Kidney (tissue), 14 donors: ENCODE data around the gene DDX10. TPM values are rescaled to one million over a fixed set of nuclear protein-coding genes. Genes with fewer than 3 reads are reported as not detected.
"Not testable (repeated sequence)": the region's sequence is repeated elsewhere in the genome, so short reads cannot be mapped to it uniquely, and the experiment has no call there.

Experiments
- DNase-seq, 5 donors: peaks; one replicate each; pipeline ENCODE4 v3.0.0-alpha.2; 2013 to 2020
- FAIRE-seq: peaks from 2 replicates; lab custom pipeline; 2012; peaks lifted over from hg19 to GRCh38; lab: Jason Lieb, UNC
- H3K27ac ChIP-seq, 2 donors: one replicate each; pipeline ENCODE4 v1.7.0; 2013; ENCODE audit warnings: low read depth in 2 of 2, low read length in 2 of 2, inconsistent platforms in 1 of 2
- H3K27me3 ChIP-seq: one replicate; pipeline ENCODE4 v1.7.1; 2013; ENCODE audit warnings: low read length, inconsistent platforms; ENCODE audit not compliant: control insufficient read depth, insufficient read depth
- H3K36me3 ChIP-seq, 3 donors: one replicate each; pipeline versions ENCODE4 v1.7.0 to v1.7.1; 2013; ENCODE audit warnings: low read length in 3 of 3, control low read depth in 1 of 3, inconsistent platforms in 1 of 3; ENCODE audit not compliant: insufficient read depth in 3 of 3, control insufficient read depth in 2 of 3
- H3K4me1 ChIP-seq, 3 donors: one replicate each; pipeline versions ENCODE4 v1.7.0 to v1.7.1; 2013; ENCODE audit warnings: low read length in 3 of 3, inconsistent platforms in 1 of 3, low read depth in 1 of 3; ENCODE audit not compliant: control insufficient read depth in 2 of 3, insufficient read depth in 2 of 3
- H3K4me3 ChIP-seq, 3 donors: one replicate each; pipeline versions ENCODE4 v1.7.0 to v1.8.1; 2013; ENCODE audit warnings: low read length in 3 of 3, control low read depth in 1 of 3, inconsistent platforms in 1 of 3
- H3K9ac ChIP-seq, 3 donors: one replicate each; pipeline versions ENCODE4 v1.7.0 to v1.7.1; 2013; ENCODE audit warnings: low read length in 3 of 3, control low read depth in 1 of 3, inconsistent platforms in 1 of 3
- H3K9me3 ChIP-seq, 3 donors: one replicate each; pipeline versions ENCODE4 v1.7.0 to v1.7.1; 2013; ENCODE audit warnings: low read length in 3 of 3, control low read depth in 1 of 3, inconsistent platforms in 1 of 3; ENCODE audit not compliant: control insufficient read depth in 2 of 3, insufficient read depth in 1 of 3
- intact Hi-C: fragments of 100-400 bp; cut with DNase I; formaldehyde crosslinking; loops from one replicate; pipeline ENCODE4 v1.11.1; 2022
- polyA plus RNA-seq: library from polyadenylated mRNA; stranded (reverse); fragments of 350-450 nt; fragmentation: Illumina TruSeq; extraction: RNeasy Lipid Tissue Mini Kit (QIAGEN cat#74804); gene quantifications from one replicate; pipeline ENCODE4 v1.2.3, GENCODE V29; 2014; ENCODE audit warnings: low read depth, low replicate concordance; ENCODE audit not compliant: insufficient read depth
- total RNA-seq: library from RNA; stranded (reverse); fragmentation: NEBNext Ultra II Directional; extraction: Animal tissue kit (Norgen Biotek cat#: 25700); gene quantifications from one replicate; pipeline ENCODE4 v1.2.1, GENCODE V29; 2021
- TF ChIP-seq, protein P1 (sequence below): IDR thresholded peaks from 3 replicates; pipeline ENCODE4 v1.5.1; 2012; ENCODE audit warnings: mild to moderate bottlenecking, moderate library complexity, borderline replicate concordance; ENCODE audit not compliant: insufficient read depth; ENCODE audit errors: extremely low read depth
- donor health status: control.
- donor health status: control.
- donor health status: control.
- donor health status: control.
- donor health status: control.
- donor health status: DM: yes; HTN: yes; CAD: no.
- donor health status: Normal renal cell carcinoma (clear cell type).

DDX10 gene
- total and polyA plus RNA-seq, 2 donors from 2014 or later, result 24.8 to 79.2 TPM

GRCh38 chr11:108647387-108647700 lies 17.5 kb upstream of the DDX10 start:
- H3K36me3 ChIP-seq, result no peaks in the 10 kb centered on the region
- TF ChIP-seq, protein P1, sequence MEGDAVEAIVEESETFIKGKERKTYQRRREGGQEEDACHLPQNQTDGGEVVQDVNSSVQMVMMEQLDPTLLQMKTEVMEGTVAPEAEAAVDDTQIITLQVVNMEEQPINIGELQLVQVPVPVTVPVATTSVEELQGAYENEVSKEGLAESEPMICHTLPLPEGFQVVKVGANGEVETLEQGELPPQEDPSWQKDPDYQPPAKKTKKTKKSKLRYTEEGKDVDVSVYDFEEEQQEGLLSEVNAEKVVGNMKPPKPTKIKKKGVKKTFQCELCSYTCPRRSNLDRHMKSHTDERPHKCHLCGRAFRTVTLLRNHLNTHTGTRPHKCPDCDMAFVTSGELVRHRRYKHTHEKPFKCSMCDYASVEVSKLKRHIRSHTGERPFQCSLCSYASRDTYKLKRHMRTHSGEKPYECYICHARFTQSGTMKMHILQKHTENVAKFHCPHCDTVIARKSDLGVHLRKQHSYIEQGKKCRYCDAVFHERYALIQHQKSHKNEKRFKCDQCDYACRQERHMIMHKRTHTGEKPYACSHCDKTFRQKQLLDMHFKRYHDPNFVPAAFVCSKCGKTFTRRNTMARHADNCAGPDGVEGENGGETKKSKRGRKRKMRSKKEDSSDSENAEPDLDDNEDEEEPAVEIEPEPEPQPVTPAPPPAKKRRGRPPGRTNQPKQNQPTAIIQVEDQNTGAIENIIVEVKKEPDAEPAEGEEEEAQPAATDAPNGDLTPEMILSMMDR, result no peak

GRCh38 chr11:108647701-108648527 lies 17.0 kb upstream of the DDX10 start:
- Histone ChIP-seq H3K27me3 (no peaks in the 10 kb centered on the region), H3K36me3 (no peaks in the 10 kb centered on the region), H3K27ac (peak overlapping the region; percentile 29 to 49), H3K4me1 (peaks cover 0 to 11% (median 9%) of the 10 kb centered on the region in 3 donors), H3K9ac (no peak overlapping the region), H3K4me3 (peak overlapping the region in 1 of 3 donors; percentile 18), H3K9me3 (no peaks in the 10 kb centered on the region)
- FAIRE-seq (no peak), DNase-seq (peak in 4 of 5 donors; percentile 78 to 90 (median 85))
- intact Hi-C loops, result no loop called here
- TF ChIP-seq, protein P1, result peak; percentile 75

More at GRCh38 chr11:108647387-108647700, 17.5 kb upstream of the DDX10 start:
- no peaks in the 10 kb centered on the region for H3K27me3 ChIP-seq
- H3K9ac ChIP-seq, result peak overlapping the region in 1 of 3 donors; percentile 17
- FAIRE-seq (no peak), DNase-seq (no peak)
- peaks cover 0 to 11% (median 9%) of the 10 kb centered on the region in 3 donors for H3K4me1 ChIP-seq
- no peaks in the 10 kb centered on the region for H3K9me3 ChIP-seq
- intact Hi-C loops, result no loop called here
- H3K4me3 ChIP-seq, result no peak overlapping the region
- peak overlapping the region in 1 of 2 donors; percentile 49 for H3K27ac ChIP-seq

GRCh38 chr11:108648528-108648885 lies 16.4 kb upstream of the DDX10 start:
- intact Hi-C loops, result no loop called here
- Histone ChIP-seq H3K4me1 (peaks cover 0 to 11% (median 9%) of the 10 kb centered on the region in 3 donors), H3K27me3 (no peaks in the 10 kb centered on the region), H3K9me3 (no peaks in the 10 kb centered on the region), H3K4me3 (peak overlapping the region in 1 of 3 donors; percentile 18), H3K27ac (no peak overlapping the region), H3K36me3 (no peaks in the 10 kb centered on the region), H3K9ac (no peak overlapping the region)
- DNase-seq, result no peak
- TF ChIP-seq, protein P1, result no peak
- FAIRE-seq, result no peak

DNA sequence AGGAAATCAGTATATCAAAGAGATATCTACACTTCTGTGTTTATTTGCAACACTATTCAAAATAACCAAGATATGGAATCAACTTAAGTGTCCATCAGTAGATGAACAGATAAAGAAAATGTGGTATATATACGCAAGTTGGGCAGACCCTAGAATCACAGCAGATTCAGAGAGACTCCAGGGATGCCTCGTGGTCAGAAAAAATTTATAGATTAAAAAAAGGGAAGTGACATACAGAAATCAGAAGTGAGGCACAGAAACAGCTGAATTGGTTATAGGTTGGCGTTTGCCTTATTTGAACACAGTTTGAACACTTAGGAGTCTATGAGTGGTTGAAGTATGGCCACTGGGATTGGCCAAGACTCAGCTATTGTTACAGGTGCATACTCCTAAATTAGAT lies 10.8 kb upstream of the DDX10 start:
- FAIRE-seq, DNase-seq, H3K27me3 ChIP-seq, intact Hi-C loops, H3K9ac ChIP-seq, H3K9me3 ChIP-seq, H3K27ac ChIP-seq, H3K36me3 ChIP-seq, H3K4me3 ChIP-seq, H3K4me1 ChIP-seq: not testable (repeated sequence)
